22Rv1 (cell line): ENCODE results near the gene IL10RB.
"Not testable (repeated sequence)": the region's sequence is repeated elsewhere in the genome, so short reads cannot be mapped to it uniquely, and the experiment has no call there.

ENCODE experiments used
- H3K27ac ChIP-seq: fragments of 450-650 bp; 2 replicates; pipeline ENCODE4 v1.5.1; 2017
- ZFX ChIP-seq: fragments of 450-650 bp; IDR thresholded peaks from 2 replicates; pipeline ENCODE4 v1.6.1; 2017; ENCODE audit warnings: antibody characterized with exemption, borderline replicate concordance
- TF ChIP-seq, protein P1 (sequence below): fragments of 450-650 bp; IDR thresholded peaks from 2 replicates; pipeline ENCODE4 v1.5.1; 2017; ENCODE audit warnings: mild to moderate bottlenecking

IL10RB gene

GRCh38 chr21:33236766-33237165 lies 29.4 kb upstream of the IL10RB start:
- no peak overlapping the region for H3K27ac ChIP-seq
- TF ChIP-seq, protein P1, sequence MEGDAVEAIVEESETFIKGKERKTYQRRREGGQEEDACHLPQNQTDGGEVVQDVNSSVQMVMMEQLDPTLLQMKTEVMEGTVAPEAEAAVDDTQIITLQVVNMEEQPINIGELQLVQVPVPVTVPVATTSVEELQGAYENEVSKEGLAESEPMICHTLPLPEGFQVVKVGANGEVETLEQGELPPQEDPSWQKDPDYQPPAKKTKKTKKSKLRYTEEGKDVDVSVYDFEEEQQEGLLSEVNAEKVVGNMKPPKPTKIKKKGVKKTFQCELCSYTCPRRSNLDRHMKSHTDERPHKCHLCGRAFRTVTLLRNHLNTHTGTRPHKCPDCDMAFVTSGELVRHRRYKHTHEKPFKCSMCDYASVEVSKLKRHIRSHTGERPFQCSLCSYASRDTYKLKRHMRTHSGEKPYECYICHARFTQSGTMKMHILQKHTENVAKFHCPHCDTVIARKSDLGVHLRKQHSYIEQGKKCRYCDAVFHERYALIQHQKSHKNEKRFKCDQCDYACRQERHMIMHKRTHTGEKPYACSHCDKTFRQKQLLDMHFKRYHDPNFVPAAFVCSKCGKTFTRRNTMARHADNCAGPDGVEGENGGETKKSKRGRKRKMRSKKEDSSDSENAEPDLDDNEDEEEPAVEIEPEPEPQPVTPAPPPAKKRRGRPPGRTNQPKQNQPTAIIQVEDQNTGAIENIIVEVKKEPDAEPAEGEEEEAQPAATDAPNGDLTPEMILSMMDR: no peak
- TF ChIP-seq ZFX: no peak

DNA sequence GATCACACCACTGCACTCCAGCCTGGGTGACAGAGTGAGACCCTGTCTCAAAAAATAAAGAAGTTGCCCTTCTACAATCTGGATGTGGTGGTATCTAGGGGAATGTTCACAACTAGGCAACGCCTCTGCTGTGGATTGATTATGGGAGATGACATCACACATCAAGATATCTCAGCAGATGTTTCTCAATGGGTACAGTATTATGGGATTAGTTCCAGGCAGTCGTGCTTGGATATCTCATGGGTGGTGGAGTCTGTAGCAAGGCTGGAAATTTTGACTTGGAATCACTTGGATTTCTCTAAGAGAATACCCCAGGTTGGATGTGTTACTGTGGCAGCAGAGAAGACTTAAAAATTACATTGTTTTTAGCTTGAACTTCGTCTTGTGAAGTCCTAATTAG lies 28.7 kb upstream of the IL10RB start:
- TF ChIP-seq ZFX: no peak
- TF ChIP-seq, protein P1: no peak
- no peak overlapping the region for H3K27ac ChIP-seq

- H3K27ac ChIP-seq: no peak overlapping the region
- TF ChIP-seq, protein P1: no peak
- TF ChIP-seq ZFX: no peak
These were observed 28.0 kb upstream of the IL10RB start for GRCh38 chr21:33238146-33238545.

GRCh38 chr21:33238565-33239255 lies 27.5 kb upstream of the IL10RB start:
- TF ChIP-seq ZFX: no peak
- TF ChIP-seq, protein P1: no peak
- no peak overlapping the region for H3K27ac ChIP-seq

GRCh38 chr21:33239559-33240127 lies 26.5 kb upstream of the IL10RB start:
- H3K27ac ChIP-seq: not testable (repeated sequence)

DNA sequence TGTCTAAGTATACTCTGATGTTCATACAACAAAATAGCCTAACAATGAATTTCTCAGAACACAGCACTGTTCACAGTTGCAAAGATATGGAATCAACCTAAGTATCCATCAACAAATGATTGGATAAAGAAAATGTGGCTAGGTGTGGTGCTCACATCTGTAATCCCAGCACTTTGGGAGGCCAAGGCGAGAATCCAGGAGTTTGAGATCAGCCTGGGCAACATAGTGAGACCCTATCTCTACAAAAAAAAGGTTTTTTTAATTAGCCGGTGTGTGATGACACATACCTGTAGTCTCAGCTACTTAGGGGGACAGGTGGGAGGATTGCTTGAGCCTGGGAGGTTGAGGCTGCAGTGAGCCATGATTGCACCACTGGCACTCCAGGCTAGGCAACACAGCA lies 25.8 kb upstream of the IL10RB start:
- no peak overlapping the region for H3K27ac ChIP-seq
- TF ChIP-seq, protein P1: no peak
- no peak for TF ChIP-seq ZFX

DNA sequence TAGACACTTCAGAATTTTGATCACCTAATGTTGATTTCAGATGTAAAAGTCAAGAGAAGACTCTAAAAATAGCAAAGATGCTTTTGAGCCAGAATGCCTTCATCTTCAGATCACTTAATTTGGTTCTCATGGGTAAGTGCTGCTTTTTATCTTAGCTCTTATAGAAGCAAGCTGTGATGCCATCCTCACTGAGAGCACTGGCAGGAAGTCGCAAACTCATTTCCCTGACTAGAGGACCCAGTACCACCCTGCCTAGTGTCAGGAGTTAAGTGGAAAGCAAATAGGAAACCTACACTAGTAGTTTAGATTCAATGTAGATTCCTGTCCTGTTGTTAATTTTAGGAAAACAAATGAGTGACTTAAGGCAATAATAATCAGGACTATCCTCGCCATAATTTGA lies 24.3 kb upstream of the IL10RB start:
- H3K27ac ChIP-seq: no peak overlapping the region
- TF ChIP-seq ZFX: no peak
- TF ChIP-seq, protein P1: no peak

GRCh38 chr21:33242846-33243245 lies 23.3 kb upstream of the IL10RB start:
- H3K27ac ChIP-seq: not testable (repeated sequence)
